K562 (cell line): ENCODE data around the gene ZKSCAN7. TPM values are rescaled to one million over a fixed set of nuclear protein-coding genes. Genes with fewer than 3 reads are reported as not detected.

Experiments used
- ATAC-seq: fragments of 200-7000 bp; cut with Tn5 transposase; 3 replicates; pipeline ENCODE4 v1.9.1; 2020; ENCODE audit warnings: moderate library complexity
- Bru-seq: library from RNA; stranded (reverse); fragments of 400-500 nt; gene quantifications from one replicate; lab custom pipeline; 2021; lab: Mats Ljungman, UMichigan
- BruChase-seq, 2 experiments: library from RNA; stranded (reverse); fragments of 400-500 nt; gene quantifications; one replicate each; lab custom pipeline; 2021; lab: Mats Ljungman, UMichigan
- BruUV-seq: library from RNA; stranded (reverse); fragments of 400-500 nt; replicated peaks from 2 replicates; lab custom pipeline; 2021; lab: Mats Ljungman, UMichigan
- CTCF ChIA-PET: fragments of 300-600 bp; formaldehyde crosslinking; extraction: SDS; loops from one replicate; lab custom pipeline; 2021; ENCODE audit warnings: low intra/inter-chr PET ratio; lab: Yijun Ruan, JAX
- POLR2A ChIA-PET: fragments of 300-600, 350-650 bp; sonication (Branson Sonifier 250); formaldehyde crosslinking; extraction: SDS; loops from one replicate; lab custom pipeline; 2021; ENCODE audit warnings: antibody characterized with exemption, inconsistent platforms; lab: Yijun Ruan, JAX
- DNase-seq, 4 experiments: peaks; one replicate each; pipeline versions ENCODE4 v3.0.0 to v3.0.0-alpha.2; 2011 to 2018; ENCODE audit warnings: low spot score in 3 of 4, mixed read lengths in 3 of 4; ENCODE audit errors: extremely low read depth in 1 of 4
- FAIRE-seq: peaks from 2 replicates; lab custom pipeline; 2011; peaks lifted over from hg19 to GRCh38; lab: Jason Lieb, UNC
- H2AFZ ChIP-seq: 2 replicates; pipeline ENCODE4 v1.6.0; 2011; ENCODE audit warnings: low read depth, low read length, control low read depth, inconsistent platforms
- H3K27ac ChIP-seq: fragments of 200-600 bp; 3 replicates; pipeline ENCODE4 v1.8.0; 2011; ENCODE audit warnings: low read depth, mild to moderate bottlenecking, control low read depth, inconsistent platforms, low read length, moderate library complexity, mixed read lengths; ENCODE audit errors: extremely low read depth
- H3K27me3 ChIP-seq, 2 experiments: fragments of 300-600 bp in 1 of 2; 2 replicates in 1 of 2; 3 replicates in 1 of 2; pipeline versions ENCODE4 v1.6.0 to v1.8.0; 2011; ENCODE audit warnings: inconsistent platforms in 2 of 2, low read length in 2 of 2, mild to moderate bottlenecking in 1 of 2, mixed read lengths in 1 of 2, moderate library complexity in 1 of 2; ENCODE audit not compliant: control insufficient read depth in 2 of 2, insufficient read depth in 2 of 2
- H3K36me3 ChIP-seq: fragments of 300-600 bp; 3 replicates; pipeline ENCODE4 v1.8.0; 2011; ENCODE audit warnings: mild to moderate bottlenecking, low read length, inconsistent platforms; ENCODE audit not compliant: control insufficient read depth, insufficient read depth
- H3K4me1 ChIP-seq, 2 experiments: fragments of 200-600 bp in 1 of 2; replicated peaks in 1 of 2; 2 replicates in 1 of 2; 3 replicates in 1 of 2; pipeline versions ENCODE4 v1.5.1 to v1.8.0; 2011; ENCODE audit warnings: inconsistent platforms in 2 of 2, low read length in 2 of 2, mild to moderate bottlenecking in 1 of 2, mixed read lengths in 1 of 2, moderate library complexity in 1 of 2; ENCODE audit not compliant: control insufficient read depth in 2 of 2, insufficient read depth in 2 of 2
- H3K4me2 ChIP-seq: 2 replicates; pipeline ENCODE4 v1.6.1; 2011; ENCODE audit warnings: low read length, control low read depth, inconsistent platforms, mixed read lengths; ENCODE audit not compliant: insufficient read depth
- H3K4me3 ChIP-seq: fragments of 200-600 bp; sonication (generic), shearing (Covaris generic); 2 replicates; pipeline ENCODE4 v1.5.1; 2016; ENCODE audit warnings: control low read depth, inconsistent platforms
- H3K79me2 ChIP-seq: fragments of 200-600 bp; 3 replicates; pipeline ENCODE4 v1.8.0; 2011; ENCODE audit warnings: low read length, inconsistent platforms; ENCODE audit not compliant: control insufficient read depth, insufficient read depth
- H3K9ac ChIP-seq, 2 experiments: 2 replicates each; pipeline versions ENCODE4 v1.6.0 to v1.6.1; 2011; ENCODE audit warnings: low read depth in 2 of 2, low read length in 2 of 2, control low read depth in 1 of 2, inconsistent platforms in 1 of 2, mild to moderate bottlenecking in 1 of 2, mixed read lengths in 1 of 2; ENCODE audit not compliant: insufficient read depth in 1 of 2
- H3K9me1 ChIP-seq: one replicate; pipeline ENCODE4 v1.6.0; 2011; ENCODE audit warnings: inconsistent platforms, mild to moderate bottlenecking, low read length, moderate library complexity; ENCODE audit not compliant: control insufficient read depth, insufficient read depth
- H3K9me3 ChIP-seq: replicated peaks from 2 replicates; pipeline ENCODE4 v1.5.1; 2011; ENCODE audit warnings: low read depth, low read length, inconsistent platforms; ENCODE audit not compliant: control insufficient read depth, insufficient read depth
- H4K20me1 ChIP-seq: replicated peaks from 2 replicates; pipeline ENCODE4 v1.6.1; 2011; ENCODE audit warnings: low read length, inconsistent platforms, mixed read lengths; ENCODE audit not compliant: control insufficient read depth, insufficient read depth
- BCOR ChIP-seq: fragments of 450-650 bp; IDR thresholded peaks from 2 replicates; pipeline ENCODE4 v1.6.1; 2016
- RHOXF2B ChIP-seq: fragments of 250-450 bp; sonication (Bioruptor Pico); conservative IDR thresholded peaks from 2 replicates; pipeline ENCODE4 v1.5.1; 2021
- ZKSCAN1 ChIP-seq: fragments of 150-350 bp; IDR thresholded peaks from 2 replicates; pipeline ENCODE4 v1.6.1; 2016; ENCODE audit warnings: low read depth, low read length
- WGBS: fragments of 100-300 bp; shearing (Covaris generic); methylation state at CpG from one replicate; pipeline ENCODE4 v1.1.6; 2016; ENCODE audit warnings: low coverage, mixed read lengths; ENCODE audit not compliant: insufficient coverage; ENCODE audit errors: missing lambda C conversion rate; 5-methylcytosine and 5-hydroxymethylcytosine counted together
- in situ Hi-C: fragments of 300-500 bp; cut with MboI; formaldehyde crosslinking; loops from 4 replicates; pipeline ENCODE4 v1.15.0; 2018; ENCODE audit warnings: inconsistent platforms, mixed read lengths
- intact Hi-C: fragments of 100-400 bp; cut with micrococcal nuclease; formaldehyde crosslinking; loops from 2 replicates; pipeline ENCODE4 v1.14.2; 2022
- long read RNA-seq, 3 experiments: library from polyadenylated mRNA in 2 of 3; library from RNA in 1 of 3; unstranded in 2 of 3; stranded (forward) in 1 of 3; transcript quantifications; one replicate each; pipeline ENCODE4 v2.0.0, GENCODE V29; 2019 to 2022
- polyA minus RNA-seq, 3 experiments: library from RNA; depleted of rRNA, polyadenylated mRNA; stranded (reverse); fragments of >200 nt; gene quantifications; 2 replicates each; pipeline ENCODE4 v1.2.3, GENCODE V29; 2011
- polyA plus RNA-seq, 8 experiments: library from polyadenylated mRNA; depleted of rRNA in 4 of 8; stranded (reverse) in 5 of 8; unstranded in 3 of 8; fragments of >200 nt; fragmentation: Nextera tagmentation in 2 of 8; fragmentation: Illumina TruSeq in 1 of 8; extraction: Ambion mirVana in 2 of 8; extraction: Trizol in 1 of 8; gene quantifications; 2 replicates each; pipeline versions ENCODE4 v1.2.1 to v1.2.3, GENCODE V29; 2011 to 2014; ENCODE audit warnings: inconsistent platforms in 1 of 8, missing spikeins in 1 of 8
- total RNA-seq, 7 experiments: library from RNA; depleted of rRNA in 6 of 7; stranded (reverse); fragments of >200 nt in 6 of 7; fragmentation: Illumina TruSeq in 2 of 7; extraction: Trizol in 2 of 7; gene quantifications; 2 replicates each; pipeline versions ENCODE4 v1.2.1 to v1.2.3, GENCODE V29; 2011 to 2021; ENCODE audit warnings: low replicate concordance in 1 of 7
- TF ChIP-seq, protein P1 (sequence below): fragments of 250-450 bp; sonication (Bioruptor Pico); IDR thresholded peaks from 2 replicates; pipeline ENCODE4 v1.8.0; 2022; ENCODE audit warnings: inconsistent platforms

The ZKSCAN7 gene
- total RNA-seq (2011; cell fraction: chromatin; rRNA removed; ENCODE audit: low replicate concordance), result not detected in 2 replicates
- total RNA-seq (2011; cell fraction: nucleolus; rRNA removed), result not detected in 2 replicates
- total RNA-seq (2011; cell fraction: nucleoplasm; rRNA removed), result not detected in 2 replicates
- not detected in 2 replicates for total RNA-seq (2014; rRNA removed)
- total RNA-seq (2014; rRNA removed; fragmentation: Illumina TruSeq; extraction: Trizol), result not detected in 2 replicates
- total RNA-seq (2015; rRNA removed; fragmentation: Illumina TruSeq; extraction: Trizol), result not detected in 2 replicates
- total RNA-seq (2021), result 0.07 TPM in 1 of 2 replicates, not detected in the other
- polyA plus RNA-seq (2011; rRNA removed), result not detected in 2 replicates
- not detected in 2 replicates for polyA plus RNA-seq (2011; cell fraction: cytosol; rRNA removed)
- polyA plus RNA-seq (2011; cell fraction: nucleus; rRNA removed), result not detected in 2 replicates
- polyA plus RNA-seq (2012), result 0.10 TPM in 1 of 2 replicates, not detected in the other
- not detected in 2 replicates for polyA plus RNA-seq (2014; fragmentation: Illumina TruSeq; extraction: Trizol)
- not detected for polyA plus RNA-seq (2014; fragmentation: Nextera tagmentation; extraction: Ambion mirVana)
- not detected in 2 replicates for polyA plus RNA-seq (2014; rRNA removed)
- polyA minus RNA-seq (2011; rRNA and poly(A)+ RNA removed), result not detected in 2 replicates
- polyA minus RNA-seq (2011; cell fraction: cytosol; rRNA and poly(A)+ RNA removed), result not detected in 2 replicates
- polyA minus RNA-seq (2011; cell fraction: nucleus; rRNA and poly(A)+ RNA removed), result not detected in 2 replicates
- Bru-seq, nascent RNA, result not detected
- BruChase-seq, experiment 1, labeled RNA remaining after a 2-hour chase, result not detected
- percentile 9 among the genes with signal in this experiment for BruChase-seq, experiment 2, labeled RNA remaining after a 6-hour chase
- long read RNA-seq, experiment 1, result 0 reads
- long read RNA-seq, experiment 2, result 0 reads
- long read RNA-seq, experiment 3, result 0 reads

DNA sequence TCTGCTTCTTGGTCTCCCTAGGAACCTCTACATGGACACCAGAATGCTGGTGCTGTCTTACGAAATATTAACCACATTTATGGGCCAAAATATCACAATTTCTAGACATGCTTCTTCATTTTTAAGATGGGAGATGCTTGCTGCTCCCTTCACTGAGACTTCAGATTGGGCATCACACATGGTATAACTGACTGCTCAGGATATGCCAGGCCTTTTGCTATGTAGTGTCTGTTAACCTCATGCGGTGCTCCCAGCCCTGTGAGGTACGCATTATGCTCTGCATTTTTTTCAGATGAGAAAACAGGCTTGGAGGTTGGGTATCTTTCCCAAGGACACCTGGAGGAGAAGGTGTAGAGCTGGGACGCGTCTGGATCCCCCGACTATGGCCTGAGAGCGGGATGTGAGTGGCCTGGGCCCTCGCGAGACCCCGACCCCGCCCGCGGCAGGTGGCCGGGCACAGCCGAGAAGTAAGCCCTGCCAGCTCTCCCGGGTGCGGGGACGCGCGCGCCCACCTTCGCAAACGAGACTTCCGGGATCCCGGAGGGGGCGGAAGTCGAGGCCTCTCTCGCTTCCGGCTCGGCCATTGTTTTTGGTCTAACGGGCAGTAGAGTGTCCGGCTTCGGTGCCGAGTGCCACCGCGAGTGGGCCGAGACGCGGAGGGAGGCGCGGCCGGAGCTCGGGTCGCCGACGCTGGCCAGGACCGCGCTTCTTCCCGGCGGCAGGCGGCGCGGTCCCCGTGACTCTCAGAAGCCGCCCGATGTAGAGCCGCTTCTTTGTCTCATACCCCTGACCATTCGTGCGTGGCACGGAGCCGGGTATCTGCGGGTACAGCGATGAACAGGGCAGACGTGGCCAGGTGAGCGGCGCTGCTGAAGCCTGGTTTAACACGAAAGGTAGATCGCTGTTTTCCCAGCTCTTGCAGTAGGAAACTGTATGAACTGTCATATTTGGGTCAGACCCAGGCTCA lies at the start of gene ZKSCAN7:
Gene ZKSCAN7, plus strand, starts transcription at position 568 of the 967 bp plus-strand sequence. CDS start 1,855 bp downstream, outside the sequence.
- Histone ChIP-seq H3K9ac (no peak within 1 kb of the TSS), H3K36me3 (no peaks in the 10 kb centered on the region), H3K4me1 (peaks cover 0 to 6% of the 10 kb centered on the region in 2 experiments; a peak in 2 of 5 replicates), H3K9me3 (no peaks in the 10 kb centered on the region), H3K4me2 (no peak within 1 kb of the TSS), H3K9me1 (no peaks in the 10 kb centered on the region), H3K4me3 (no peak within 1 kb of the TSS), H3K79me2 (no peaks in the 10 kb centered on the region), H2AFZ (peak within 1 kb of the TSS; percentile 43; the same call in 1 of the 2 replicates), H4K20me1 (no peaks in the 10 kb centered on the region), H3K27ac (no peak within 1 kb of the TSS), H3K27me3 (peaks cover 11 to 19% of the 10 kb centered on the region in 2 experiments; a peak in 4 of 5 replicates)
- in situ Hi-C loops (no loop called here), intact Hi-C loops (no loop called here)
- no TSS peak for BruUV-seq
- CTCF ChIA-PET, result no interaction called here
- POLR2A ChIA-PET, result no interaction called here
- ATAC-seq (no peak), FAIRE-seq (no peak), DNase-seq (no peak)
- 33% methylated on average over 59 of the region's 68 CpGs for WGBS
- TF ChIP-seq, protein P1, sequence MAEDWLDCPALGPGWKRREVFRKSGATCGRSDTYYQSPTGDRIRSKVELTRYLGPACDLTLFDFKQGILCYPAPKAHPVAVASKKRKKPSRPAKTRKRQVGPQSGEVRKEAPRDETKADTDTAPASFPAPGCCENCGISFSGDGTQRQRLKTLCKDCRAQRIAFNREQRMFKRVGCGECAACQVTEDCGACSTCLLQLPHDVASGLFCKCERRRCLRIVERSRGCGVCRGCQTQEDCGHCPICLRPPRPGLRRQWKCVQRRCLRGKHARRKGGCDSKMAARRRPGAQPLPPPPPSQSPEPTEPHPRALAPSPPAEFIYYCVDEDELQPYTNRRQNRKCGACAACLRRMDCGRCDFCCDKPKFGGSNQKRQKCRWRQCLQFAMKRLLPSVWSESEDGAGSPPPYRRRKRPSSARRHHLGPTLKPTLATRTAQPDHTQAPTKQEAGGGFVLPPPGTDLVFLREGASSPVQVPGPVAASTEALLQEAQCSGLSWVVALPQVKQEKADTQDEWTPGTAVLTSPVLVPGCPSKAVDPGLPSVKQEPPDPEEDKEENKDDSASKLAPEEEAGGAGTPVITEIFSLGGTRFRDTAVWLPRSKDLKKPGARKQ (CRISPR knock-in tag), result 0 out of 2 replicates have a peak, but pooled peaks have one; percentile 40
- TF ChIP-seq ZKSCAN1, result no peak
- no peak for TF ChIP-seq BCOR
- no peak for TF ChIP-seq RHOXF2B (CRISPR knock-in tag)
